Upper lobe of left lung (tissue), 6 donors: ENCODE results near the gene PLA2G15. TPM values are rescaled to one million over a fixed set of nuclear protein-coding genes. Genes with fewer than 3 reads are reported as not detected.

Source experiments
- ATAC-seq, 2 donors: fragments of 200-7000 bp; cut with Tn5 transposase; one replicate each; pipeline ENCODE4 v1.9.1; 2022; ENCODE audit warnings: mild to moderate bottlenecking in 2 of 2, moderate library complexity in 2 of 2; ENCODE audit not compliant: low FRiP score in 2 of 2
- DNase-seq, 2 donors: peaks; one replicate each; pipeline ENCODE4 v3.0.0-alpha.2; 2019 to 2020
- H3K27ac ChIP-seq, 4 donors: fragments of 200-600 bp; sonication (generic); one replicate each; pipeline ENCODE4 v1.5.1; 2016 to 2019
- H3K27me3 ChIP-seq, 4 donors: fragments of 200-600 bp; sonication (generic); one replicate each; pipeline ENCODE4 v1.5.1; 2017 to 2019
- H3K36me3 ChIP-seq, 4 donors: fragments of 200-600 bp; sonication (generic); one replicate each; pipeline ENCODE4 v1.5.1; 2016 to 2019
- H3K4me1 ChIP-seq, 4 donors: fragments of 200-600 bp; sonication (generic); one replicate each; pipeline ENCODE4 v1.5.1; 2018 to 2019
- H3K4me3 ChIP-seq, 4 donors: fragments of 200-600 bp; sonication (generic); one replicate each; pipeline ENCODE4 v1.5.1; 2017 to 2019; ENCODE audit warnings: mild to moderate bottlenecking in 2 of 4, moderate library complexity in 1 of 4
- H3K9me3 ChIP-seq, 4 donors: fragments of 200-600 bp; sonication (generic); one replicate each; pipeline ENCODE4 v1.5.1; 2018 to 2019
- CTCF ChIP-seq, 6 experiments: fragments of 450-650 bp in 4 of 6; fragments of 200-600 bp in 2 of 6; sonication (generic) in 2 of 6; IDR thresholded peaks; one replicate each; pipeline ENCODE4 v1.5.1; 2016 to 2019; ENCODE audit warnings: antibody characterized with exemption in 6 of 6
- EP300 ChIP-seq, 4 donors: sonication (generic); formaldehyde crosslinking; IDR thresholded peaks; one replicate each; pipeline ENCODE4 v1.5.1; 2017; ENCODE audit warnings: antibody characterized with exemption in 4 of 4, control low read depth in 2 of 4
- POLR2A ChIP-seq, 4 donors: fragments of 450-650 bp; IDR thresholded peaks; one replicate each; pipeline ENCODE4 v1.5.1; 2016 to 2017; ENCODE audit warnings: antibody characterized with exemption in 4 of 4, mild to moderate bottlenecking in 2 of 4
- POLR2AphosphoS5 ChIP-seq, 2 donors: sonication (generic); formaldehyde crosslinking; IDR thresholded peaks; one replicate each; pipeline ENCODE4 v1.5.1; 2017; ENCODE audit warnings: antibody characterized with exemption in 2 of 2
- WGBS, 2 donors: methylation state at CpG; one replicate each; pipeline ENCODE4 v1.1.5; 2017 to 2018; 5-methylcytosine and 5-hydroxymethylcytosine counted together
- total RNA-seq, 6 donors: library from RNA; depleted of rRNA in 4 of 6; stranded (reverse); fragments of >200 nt in 4 of 6; gene quantifications; one replicate each; pipeline versions ENCODE4 v1.1.0 to v1.2.1, GENCODE V29; 2016 to 2021
- donor health status: DM: no; HTN: no; CAD: no; lungs with moderate emphysema.
- donor health status: DM: no; HTN: yes; CAD: no; lungs with severe emphysema.

The PLA2G15 gene
- total RNA-seq, 6 donors from 2014 or later = 25.6 to 84.8 (median 57.5) TPM

DNA sequence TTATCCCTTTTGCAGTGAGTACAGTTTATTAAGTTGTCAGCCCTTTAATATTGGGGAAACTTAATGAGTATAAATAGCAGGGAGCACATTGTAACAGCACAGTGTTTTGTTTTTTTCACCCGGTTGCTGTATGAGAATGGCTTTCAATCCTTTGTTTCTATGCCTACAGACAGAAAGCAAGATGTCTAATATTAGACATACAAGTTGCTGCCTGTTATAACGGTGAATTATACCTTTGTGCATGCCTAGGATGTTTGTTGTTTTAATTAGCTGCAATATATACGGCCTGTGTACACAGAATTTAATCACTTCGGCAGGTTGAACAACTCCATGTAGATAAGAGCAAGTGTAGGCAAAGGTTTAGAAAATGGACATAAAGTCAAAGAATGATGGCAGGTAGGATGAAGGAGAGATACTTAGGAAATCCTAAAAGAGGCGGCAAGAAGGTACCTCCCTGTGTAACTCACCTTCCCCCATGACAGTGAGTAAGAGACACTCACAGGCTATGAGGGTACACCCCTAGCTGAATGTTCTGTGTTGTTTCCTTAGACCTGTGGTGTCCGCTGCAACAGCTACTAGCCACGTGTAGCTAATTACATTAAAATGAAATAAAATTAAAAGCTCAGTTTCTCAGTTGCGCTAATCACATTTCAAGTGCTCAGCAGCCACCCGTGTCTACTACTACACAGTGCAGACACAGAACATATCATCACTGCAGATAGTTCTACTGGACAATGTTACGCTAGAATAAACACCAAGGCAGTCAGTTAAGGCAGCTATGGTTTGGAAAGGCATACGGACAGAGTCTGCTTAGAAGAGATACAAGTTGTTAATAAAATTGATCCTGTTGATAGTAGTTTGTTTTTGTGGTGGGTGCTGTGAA lies 54.6 kb downstream of the PLA2G15 start:
- no peak overlapping the region for H3K27ac ChIP-seq
- DNase-seq = no peak
- no peaks in the 10 kb centered on the region for H3K27me3 ChIP-seq

DNA sequence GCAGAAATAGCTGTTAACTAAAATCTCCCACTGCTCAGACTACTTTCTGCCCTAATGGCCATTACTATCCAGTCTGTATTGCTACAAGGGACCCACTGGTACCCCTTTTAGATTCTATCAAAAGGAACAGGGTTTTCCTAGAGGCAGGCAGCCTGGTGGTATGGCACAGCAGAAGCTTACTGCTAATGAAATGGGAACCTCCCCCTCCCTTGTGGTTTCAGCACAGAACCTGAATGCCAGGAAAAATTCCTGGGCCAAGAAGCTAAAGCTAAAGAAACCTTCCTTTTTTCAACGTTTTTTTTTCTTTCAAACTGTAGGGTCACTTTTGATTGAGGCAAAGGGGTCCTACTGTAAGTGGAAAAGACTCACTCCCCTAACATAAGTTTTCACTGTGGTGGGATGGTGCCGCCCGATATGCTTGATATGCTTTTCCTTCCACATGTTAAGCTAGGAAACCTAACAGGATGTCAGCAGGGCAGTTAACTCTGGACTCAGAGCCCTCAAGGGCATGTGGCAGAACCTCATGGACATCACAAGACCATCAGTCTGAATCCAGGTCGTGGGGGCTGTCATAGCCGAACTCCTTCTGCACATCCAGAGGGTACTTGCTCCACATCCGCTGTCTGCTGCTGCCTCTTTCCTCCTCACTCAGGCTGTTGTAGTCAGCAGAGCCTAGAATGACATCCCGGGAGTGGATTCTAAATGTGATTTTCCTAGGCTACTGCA lies 55.7 kb downstream of the PLA2G15 start:
- no peak for DNase-seq
- Histone ChIP-seq H3K36me3 (peaks cover 24 to 100% (median 81%) of the 10 kb centered on the region in 4 donors), H3K4me3 (no peak overlapping the region), H3K9me3 (no peaks in the 10 kb centered on the region), H3K27me3 (no peaks in the 10 kb centered on the region), H3K4me1 (no peaks in the 10 kb centered on the region), H3K27ac (no peak overlapping the region)
- 77 to 78% methylated on average over 6 to 7 of the region's 7 CpGs for WGBS, 2 donors
- TF ChIP-seq POLR2AphosphoS5 (IDR thresholded peaks at IDR 0.05) (no peak), EP300 (IDR thresholded peaks at IDR 0.05) (no peak), CTCF (IDR thresholded peaks at IDR 0.05) (no peak)
- ATAC-seq = no peak

More for the DNA sequence above, 54.6 kb downstream of the PLA2G15 start:
- 84 to 86% methylated on average over 11 of the region's 11 CpGs for WGBS, 2 donors
- Histone ChIP-seq H3K4me1 (no peaks in the 10 kb centered on the region), H3K36me3 (peaks cover 24 to 100% (median 82%) of the 10 kb centered on the region in 4 donors), H3K4me3 (no peak overlapping the region), H3K9me3 (no peaks in the 10 kb centered on the region)
- TF ChIP-seq CTCF (IDR thresholded peaks at IDR 0.05) (no peak), EP300 (IDR thresholded peaks at IDR 0.05) (no peak), POLR2A (IDR thresholded peaks at IDR 0.05) (no peak), POLR2AphosphoS5 (IDR thresholded peaks at IDR 0.05) (no peak)
- ATAC-seq = no peak

DNA sequence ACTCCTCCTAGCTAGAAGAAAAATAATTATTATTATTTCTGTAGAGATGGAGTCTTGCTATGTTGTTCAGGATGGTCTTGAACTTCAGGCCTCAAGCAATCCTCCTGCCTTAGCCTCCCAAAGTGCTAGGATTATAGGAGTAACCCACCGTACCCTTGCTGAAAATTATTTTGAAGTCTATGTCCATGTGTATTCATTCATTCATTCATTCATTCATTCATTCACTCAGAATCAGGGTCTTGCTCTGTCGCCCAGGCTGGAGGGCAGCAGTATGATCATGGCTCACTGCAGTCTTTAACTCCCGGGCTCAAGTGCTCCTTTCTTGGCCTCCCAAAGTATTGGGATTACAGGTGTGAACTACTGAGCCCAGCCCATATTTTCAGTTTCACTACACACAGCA lies 61.5 kb downstream of the PLA2G15 start:
- TF ChIP-seq POLR2AphosphoS5 (IDR thresholded peaks at IDR 0.05) (no peak), POLR2A (IDR thresholded peaks at IDR 0.05) (no peak), CTCF (IDR thresholded peaks at IDR 0.05) (no peak), EP300 (IDR thresholded peaks at IDR 0.05) (no peak)
- Histone ChIP-seq H3K36me3 (peaks cover 10 to 75% (median 54%) of the 10 kb centered on the region in 4 donors), H3K4me3 (no peak overlapping the region), H3K27ac (no peak overlapping the region), H3K9me3 (no peaks in the 10 kb centered on the region), H3K27me3 (no peaks in the 10 kb centered on the region), H3K4me1 (peaks cover 17 to 29% (median 25%) of the 10 kb centered on the region in 4 donors)
- ATAC-seq = no peak
- DNase-seq = no peak
- WGBS, 2 donors = 88 to 96% methylated on average over 3 of the region's 3 CpGs

GRCh38 chr16:68309799-68310198 lies 64.6 kb downstream of the PLA2G15 start:
- WGBS, 2 donors = 24 to 39% methylated on average over 6 of the region's 6 CpGs
- DNase-seq (no peak), ATAC-seq (no peak)
- no peak for TF ChIP-seq EP300 (IDR thresholded peaks at IDR 0.05)
- TF ChIP-seq POLR2AphosphoS5 (IDR thresholded peaks at IDR 0.05) = no peak
- no peak for TF ChIP-seq CTCF (IDR thresholded peaks at IDR 0.05)
- no peak for TF ChIP-seq POLR2A (IDR thresholded peaks at IDR 0.05)
- Histone ChIP-seq H3K9me3 (no peaks in the 10 kb centered on the region), H3K27ac (peak overlapping the region in 3 of 4 donors; percentile 85 to 93 (median 86)), H3K4me3 (peak overlapping the region; percentile 59 to 99 (median 89)), H3K4me1 (peaks cover 23 to 40% (median 30%) of the 10 kb centered on the region in 4 donors), H3K36me3 (peaks cover 4 to 43% (median 26%) of the 10 kb centered on the region in 4 donors), H3K27me3 (no peaks in the 10 kb centered on the region)
